Stimulated activated CD8-positive, alpha-beta memory T cell treated with anti-CD3 and anti-CD28 coated beads, Interleukin-2, amount 100 ng/mL, for 48 hours (primary cell): ENCODE data around the gene RASA3.
A peak's percentile ranks its signal among the peaks of the same experiment; 100 is the strongest.
"Not testable (repeated sequence)": the region's sequence is repeated elsewhere in the genome, so short reads cannot be mapped to it uniquely, and the experiment has no call there.

Experiments
- DNase-seq, 2 donors: peaks; one replicate each; pipeline ENCODE4 v3.0.0-alpha.2; 2020; ENCODE audit warnings: low read depth in 2 of 2

RASA3 gene

DNA sequence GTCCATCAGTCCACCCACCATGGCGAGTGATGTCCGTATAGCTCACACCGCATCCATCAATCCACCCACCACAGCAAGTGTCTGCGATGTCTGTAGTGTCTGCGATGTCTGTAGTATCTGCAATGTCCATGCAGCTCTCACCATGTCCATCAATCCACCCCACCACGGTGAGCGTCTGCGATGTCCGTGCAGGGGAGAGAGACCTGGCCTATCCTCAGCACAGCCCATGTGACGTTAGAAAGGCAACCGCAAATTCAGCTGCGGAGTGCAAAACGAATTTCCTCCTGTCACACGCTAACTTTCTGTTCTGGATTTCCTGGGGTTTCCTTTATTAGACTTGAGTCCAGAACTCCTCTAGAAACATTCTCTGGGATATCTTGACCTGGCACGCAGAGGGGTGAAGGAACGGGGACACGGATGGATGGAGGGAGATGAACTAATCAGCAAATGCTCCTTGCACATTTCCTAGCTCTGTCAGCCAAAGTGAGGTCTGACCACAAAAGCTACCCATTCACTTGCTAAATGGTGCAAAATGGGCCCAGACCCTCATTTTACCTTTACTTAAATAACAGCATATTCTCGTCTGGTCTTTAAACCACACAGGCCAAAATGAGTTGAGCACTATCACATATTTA, 18.3 kb downstream of the RASA3 start:
- DNase-seq: no peak

DNA sequence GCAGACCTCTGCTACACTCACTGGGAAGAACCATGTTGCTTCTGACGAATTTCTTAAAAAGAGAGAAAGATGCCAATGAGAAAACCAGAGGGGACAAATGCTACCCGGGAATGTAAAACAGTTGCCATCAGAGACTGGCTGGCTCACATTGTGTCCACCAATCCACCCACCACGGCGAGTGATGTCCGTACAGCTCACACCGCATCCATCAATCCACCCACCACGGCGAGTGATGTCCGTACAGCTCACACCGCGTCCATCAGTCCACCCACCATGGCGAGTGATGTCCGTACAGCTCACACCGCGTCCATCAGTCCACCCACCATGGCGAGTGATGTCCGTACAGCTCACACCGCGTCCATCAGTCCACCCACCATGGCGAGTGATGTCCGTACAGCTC, 19.0 kb downstream of the RASA3 start:
- not testable (repeated sequence) for DNase-seq

DNA sequence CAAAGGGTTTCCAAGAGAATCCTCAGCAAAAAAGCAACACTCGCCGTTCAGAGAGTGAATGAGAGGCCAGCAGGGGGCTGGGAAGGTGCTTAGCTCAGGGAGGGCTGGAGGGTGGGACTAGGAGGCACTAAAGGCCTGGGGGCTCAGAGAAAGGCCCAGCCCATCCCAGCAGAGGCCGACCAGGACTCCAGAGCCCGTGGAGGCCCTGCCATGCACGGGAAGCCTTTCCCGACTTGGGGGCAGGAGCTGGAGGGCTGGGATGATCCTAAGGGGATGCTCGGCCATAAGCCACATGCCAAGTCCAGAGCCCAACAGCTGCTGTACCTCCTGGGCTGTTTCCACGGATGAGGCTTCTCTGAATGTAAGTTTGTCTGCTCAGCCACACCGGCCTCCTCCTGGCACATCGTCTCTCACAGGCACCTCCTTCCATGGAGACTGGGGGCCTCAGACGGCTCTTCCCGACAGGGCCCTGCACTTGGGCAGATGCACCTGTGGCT, 19.5 kb downstream of the RASA3 start:
- DNase-seq: no peak

DNA sequence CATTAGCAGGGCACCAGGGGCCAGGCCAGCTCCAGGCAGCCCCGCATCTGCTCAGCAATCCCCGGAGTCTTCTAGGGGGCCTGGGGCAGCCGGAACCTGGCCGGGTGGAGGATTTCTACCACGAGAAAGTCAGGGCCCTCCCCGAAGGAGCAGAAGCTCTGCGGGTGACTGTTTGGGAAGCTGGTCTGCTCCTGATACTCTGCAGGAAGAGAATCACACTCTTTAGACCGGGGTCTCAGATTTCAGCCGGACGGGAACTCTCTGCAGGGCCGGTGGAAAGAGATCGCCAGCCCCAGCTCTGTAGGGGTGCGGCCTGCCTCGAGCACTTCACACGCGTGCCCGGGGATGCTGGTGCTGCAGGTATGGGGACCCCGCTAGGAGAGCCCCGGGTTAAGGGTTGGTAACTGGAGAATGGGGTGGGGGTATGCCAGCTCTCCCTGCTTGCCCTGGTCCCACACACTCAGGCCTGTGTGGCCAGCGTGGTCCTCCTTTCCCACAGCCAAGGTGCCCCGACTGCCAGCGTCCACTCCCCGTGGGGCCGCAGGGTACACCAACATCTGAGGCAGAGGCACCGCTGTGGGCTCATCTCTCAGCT, 20.1 kb downstream of the RASA3 start:
- no peak for DNase-seq

DNA sequence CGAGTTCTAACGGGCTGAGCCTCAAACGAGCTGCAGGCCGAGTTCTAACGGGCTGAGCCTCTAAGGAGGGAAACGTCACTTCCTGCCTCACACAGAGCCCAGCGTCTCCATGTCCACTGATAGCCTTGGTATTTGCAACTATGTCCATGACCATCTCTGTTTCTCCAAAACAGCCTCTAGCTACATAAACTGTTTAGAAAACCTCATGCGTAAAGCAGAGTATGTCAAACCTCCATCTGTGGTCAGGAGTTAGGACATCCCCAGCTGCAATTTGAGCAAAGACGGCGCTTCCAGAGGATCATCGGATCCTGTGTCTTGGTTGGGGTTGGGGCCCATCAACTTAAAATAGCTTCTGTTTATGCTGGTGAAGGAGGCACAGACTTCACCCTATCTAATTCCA, 20.8 kb downstream of the RASA3 start:
- DNase-seq: no peak

DNA sequence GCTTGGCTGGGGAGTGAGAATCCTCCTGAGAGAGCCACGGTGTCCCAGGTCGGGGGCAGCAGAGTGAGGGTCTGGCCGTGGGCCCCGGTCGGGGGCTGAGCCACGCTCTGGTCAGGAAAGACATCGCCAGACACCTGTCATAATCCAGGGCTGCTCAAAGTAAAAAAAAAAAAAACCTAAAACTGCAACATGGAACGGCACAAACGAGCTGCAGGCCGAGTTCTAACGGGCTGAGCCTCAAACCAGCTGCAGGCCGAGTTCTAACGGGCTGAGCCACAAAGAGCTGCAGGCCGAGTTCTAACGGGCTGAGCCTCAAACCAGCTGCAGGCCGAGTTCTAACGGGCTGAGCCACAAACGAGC, 21.6 kb downstream of the RASA3 start:
- DNase-seq: not testable (repeated sequence)

DNA sequence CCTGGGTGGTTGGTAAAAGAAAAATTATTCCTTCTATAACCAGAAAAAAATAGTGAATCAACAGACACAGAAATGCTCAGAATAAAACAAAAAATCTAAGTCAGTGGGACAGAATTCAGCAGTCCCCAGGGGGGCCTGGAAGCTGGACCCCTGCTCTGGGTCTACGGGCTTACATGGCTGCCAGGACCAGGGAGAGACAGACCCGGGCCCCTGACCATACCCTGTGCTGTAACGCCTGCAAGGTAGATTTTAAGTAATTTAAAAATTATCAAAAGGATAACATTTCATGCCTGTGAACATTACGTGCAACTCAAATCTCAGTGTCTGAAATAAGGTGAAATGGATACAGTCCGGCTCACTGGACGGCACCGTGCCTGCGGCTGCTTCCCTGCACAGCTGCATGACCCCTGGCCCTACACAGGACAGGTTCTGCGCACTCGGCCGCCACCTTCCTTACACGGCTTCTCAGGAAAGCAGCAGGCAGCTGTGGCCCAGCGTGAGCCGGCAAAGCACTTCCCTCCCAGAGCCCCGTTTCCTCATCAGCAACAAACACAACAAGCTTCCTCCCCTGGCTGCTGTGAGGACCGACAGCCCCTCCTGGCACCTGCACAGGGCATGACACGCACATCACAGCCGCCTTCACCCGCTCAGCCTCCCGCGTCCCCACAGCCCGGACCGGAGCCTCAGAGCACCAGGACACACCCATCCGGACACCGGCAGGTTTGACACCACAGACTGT, 22.2 kb downstream of the RASA3 start:
- peak; percentile 50 to 52 for DNase-seq

DNA sequence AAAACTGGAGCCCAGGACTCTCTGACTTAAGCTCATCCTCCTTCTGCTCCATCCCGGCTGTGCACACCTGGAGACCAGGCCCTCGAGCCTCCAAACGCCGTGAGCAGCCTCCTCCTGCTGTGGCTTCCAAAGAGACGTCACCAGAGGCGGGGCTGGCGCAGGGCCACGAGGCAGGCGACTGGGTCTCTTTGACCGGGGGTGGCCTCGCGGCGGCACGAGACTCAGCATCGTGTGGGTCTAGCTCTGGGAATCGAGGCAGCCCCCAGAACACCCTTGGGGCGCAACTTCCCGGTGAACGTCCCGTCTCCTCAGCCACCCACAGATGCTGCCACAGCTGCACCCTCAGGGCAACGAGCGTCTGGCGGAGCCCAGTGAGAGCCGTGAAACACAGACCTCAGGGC, 22.8 kb downstream of the RASA3 start:
- DNase-seq: no peak

DNA sequence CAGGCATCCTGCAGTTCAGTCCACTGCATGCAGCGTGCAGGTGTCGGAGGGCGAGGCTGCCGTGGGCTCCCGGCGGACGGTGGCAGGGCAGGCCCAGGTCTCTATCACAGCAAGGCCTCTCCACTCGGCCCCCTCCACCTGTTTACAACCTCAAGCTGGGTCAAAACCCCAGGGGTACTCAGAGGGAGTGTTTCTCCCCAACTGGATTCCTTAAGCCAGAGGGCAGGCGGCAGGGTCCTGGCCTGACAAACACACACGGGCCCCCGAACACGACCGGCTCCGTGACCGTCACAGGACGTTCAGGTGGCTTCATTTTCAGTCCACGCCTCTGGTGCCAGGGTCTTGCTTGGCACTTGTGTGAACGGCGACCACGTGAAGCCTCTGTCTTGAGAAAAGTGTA, 23.5 kb downstream of the RASA3 start:
- DNase-seq: no peak

DNA sequence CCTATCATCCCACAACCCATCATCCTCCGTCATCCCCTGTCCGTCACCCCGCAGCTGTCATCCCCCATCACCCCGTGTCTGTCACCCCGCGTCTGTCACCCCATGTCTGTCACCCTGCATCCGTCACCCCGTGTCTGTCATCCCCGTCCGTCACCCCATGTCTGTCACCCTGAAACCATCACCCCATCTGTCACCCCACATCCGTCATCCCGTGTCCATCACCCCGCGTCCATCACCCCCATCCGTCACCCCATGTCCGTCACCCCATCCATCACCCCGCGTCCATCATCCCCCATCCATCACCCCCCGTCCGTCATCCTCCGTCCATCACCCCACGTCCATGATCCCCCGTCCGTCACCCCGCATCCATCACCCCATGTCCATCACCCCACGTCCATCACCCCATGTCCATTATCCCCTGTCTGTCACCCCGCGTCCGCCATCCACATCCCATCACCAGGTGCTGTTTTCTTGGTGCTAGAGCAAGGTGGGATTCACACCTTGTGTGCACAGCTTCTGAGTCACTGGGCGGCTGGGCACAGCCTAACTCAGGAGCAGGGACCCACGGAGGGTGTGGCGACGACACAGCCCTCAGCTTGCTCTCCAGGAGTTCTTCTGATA, 24.2 kb downstream of the RASA3 start:
- no peak for DNase-seq

DNA sequence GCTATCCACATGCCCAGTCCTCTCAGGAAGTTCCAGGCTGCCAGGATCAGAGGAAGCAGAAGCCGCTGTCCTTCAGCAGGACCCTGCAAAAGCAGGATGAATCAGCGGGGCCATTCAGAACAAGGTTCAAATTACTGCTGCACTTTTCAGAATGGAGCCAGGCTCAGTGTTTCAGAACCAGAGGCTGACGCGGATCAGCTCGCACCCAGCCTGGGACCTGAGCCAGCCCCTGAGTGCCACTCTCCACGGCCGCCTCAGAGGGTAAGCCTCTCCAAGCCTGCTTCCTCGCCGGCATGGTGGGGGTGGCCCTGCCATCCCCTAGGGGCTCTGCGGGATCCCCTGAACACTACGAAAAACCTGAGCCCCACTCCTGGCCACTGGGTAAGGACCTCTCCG, 24.7 kb downstream of the RASA3 start:
- DNase-seq: no peak

DNA sequence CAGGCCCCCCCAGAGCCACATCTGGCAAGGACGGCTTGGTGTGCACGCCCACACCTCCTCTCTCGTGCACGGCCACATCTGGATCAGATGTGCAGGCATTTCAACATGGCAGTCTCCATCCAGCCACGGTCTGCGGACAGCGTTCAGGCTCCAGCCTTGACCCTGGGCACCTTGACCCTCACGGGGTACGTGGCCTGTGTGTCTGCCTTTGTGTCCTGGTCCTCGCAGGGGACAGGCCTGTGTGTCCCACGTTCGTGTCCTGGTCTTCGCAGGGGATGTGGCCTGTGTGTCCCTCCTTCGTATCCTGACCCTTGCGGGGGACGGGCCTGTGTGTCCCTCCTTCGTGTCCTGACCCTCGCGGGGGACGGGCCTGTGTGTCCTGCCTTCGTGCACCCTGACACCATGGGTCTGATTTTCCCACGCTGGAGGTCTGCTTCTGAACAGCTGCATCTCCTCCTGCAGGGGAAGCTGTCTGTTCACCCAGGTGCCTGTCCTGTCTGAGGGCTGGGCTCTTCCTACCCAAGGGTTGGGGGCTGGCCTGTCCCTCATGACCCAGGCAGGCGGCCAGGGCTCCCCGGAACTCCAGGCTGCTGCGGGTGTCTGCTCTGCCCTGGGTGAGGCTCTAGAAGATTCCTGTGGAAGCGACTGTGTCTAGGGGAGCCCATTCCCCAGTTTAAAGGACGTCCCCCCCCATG, 25.3 kb downstream of the RASA3 start:
- no peak for DNase-seq

DNA sequence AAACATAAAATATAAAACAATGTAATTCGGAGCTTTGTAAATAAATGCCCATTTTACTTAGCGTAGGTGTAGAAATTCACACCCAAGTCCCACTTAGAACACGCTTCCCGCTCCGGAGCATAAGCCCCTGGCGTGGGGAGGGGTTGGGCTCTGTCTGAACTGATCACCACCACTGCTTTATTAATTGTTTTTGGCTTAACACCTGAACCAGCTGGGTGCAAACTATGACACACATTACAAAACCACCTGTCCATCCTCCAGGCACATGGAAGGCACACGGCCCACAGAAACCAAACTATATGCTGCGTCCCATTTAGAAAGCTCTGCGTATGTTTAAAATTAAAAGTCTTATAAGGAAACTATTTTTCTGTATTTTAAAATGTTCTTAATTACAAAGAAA, 25.9 kb downstream of the RASA3 start:
- no peak for DNase-seq

DNA sequence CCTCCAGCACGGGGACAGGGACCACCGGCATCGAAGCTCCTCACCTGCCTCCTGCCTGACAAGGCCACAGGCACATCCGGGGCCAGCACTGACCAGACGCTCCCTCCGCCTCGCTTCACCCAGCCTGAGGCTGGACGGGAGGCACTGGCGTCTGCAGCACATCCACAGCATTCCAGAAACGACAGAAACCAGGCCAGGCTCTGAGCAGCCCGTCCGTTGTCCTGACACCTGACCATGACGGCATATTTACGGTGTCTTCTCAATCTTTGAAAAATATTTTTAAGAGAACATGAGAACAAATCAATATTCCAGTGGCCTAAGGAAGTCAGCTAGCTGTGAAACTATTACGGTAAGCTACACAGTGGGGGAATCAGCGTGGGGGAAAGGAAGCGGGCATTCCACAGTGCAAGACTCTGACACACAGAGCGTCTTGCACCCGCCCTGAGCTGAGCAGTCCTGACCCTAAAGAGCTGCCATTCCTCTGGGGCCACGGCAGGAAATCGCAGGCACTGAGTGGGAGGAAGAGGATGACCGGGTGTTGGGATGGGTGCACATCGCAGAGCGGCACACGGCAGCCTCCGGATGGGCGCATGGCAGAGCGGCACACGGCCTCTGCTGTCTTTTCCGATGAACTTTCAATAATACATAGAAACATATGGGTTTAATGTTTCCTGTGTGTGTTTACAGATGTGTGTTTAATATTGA, 26.8 kb downstream of the RASA3 start:
- DNase-seq: no peak

DNA sequence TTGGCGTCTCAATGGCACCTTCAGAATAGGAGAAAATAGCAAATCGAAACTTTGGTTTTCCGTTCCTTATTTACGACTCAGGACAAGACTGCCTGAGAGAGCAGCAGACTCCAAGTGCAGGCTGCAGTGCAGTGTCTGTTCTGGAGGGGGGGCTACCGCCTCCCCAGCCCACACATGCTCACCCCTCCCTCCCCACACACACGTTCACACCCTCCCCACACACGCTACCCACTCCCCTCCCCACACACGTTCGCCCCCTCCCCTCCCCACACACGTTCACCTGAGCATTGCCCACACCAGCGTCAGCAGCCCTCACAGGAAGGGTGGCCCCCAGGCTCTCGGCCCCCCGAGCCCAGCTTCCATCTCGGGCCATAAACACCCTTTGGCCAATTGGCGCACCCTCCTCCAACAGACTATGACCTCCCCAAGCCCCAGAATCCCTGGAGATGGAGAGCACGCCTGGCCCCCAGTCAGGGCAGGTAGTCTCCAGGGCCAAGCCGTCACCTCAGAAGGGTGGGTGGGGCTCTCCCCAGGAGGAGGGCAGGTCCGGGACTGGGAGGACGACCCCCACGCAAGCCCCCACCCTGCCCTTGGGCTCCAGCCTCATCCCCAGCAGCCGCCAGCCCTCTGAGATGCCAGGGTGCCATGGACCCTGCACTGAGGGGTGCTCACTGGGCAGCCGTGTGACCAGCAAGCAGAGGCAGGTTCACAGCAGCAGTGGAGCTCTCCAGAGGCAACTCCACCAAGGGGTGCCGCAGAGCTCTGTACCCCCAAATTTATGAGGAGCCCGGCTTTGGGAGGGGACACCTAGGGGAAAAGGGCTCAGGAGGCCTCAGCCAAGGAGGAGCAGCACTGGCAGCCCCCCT, 27.5 kb downstream of the RASA3 start:
- DNase-seq: no peak

DNA sequence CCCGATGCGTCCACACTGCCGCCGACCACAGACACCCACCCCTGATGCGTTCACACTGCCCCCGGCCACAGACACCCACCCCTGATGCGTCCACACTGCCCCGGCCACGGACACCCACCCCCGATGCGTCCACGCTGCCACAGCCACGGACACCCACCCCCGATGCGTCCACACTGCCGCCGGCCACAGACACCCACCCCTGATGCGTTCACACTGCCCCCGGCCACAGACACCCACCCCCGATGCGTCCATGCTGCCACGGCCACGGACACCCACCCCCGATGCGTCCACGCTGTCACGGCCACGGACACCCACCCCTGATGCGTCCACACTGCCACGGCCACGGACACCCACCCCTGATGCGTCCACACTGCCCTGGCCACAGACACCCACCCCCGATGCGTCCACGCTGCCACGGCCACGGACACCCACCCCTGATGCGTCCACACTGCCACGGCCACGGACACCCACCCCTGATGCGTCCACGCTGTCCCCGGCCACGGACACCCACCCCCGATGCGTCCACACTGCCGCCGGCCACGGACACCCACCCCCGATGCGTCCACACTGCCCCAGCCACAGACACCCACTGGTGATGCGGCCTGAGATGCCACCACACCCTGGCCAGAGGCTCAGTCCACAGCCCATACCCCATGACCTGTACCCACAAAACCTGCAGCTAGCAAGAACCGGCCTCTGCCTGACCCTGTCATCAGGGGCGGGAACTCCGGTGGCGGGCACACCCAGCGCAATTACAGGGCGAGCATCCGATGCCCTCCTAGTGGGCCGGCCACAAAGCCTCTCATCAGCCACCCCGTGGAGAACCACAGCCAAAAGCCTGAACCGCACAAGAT, 28.4 kb downstream of the RASA3 start:
- no peak for DNase-seq

DNA sequence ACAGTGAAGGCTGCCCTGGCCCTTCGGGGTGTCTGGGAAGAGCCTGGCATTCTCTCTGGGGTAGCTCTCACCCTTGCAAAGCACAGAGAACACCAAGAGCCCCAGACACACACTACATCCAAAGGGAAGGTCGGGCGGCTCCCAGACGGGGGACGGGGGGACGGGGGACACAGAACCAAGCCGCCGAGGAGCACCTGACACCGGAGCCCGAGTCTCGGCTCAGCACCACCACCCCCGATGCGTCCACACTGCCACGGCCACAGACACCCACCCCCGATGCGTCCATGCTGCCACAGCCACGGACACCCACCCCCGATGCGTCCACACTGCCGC, 29.2 kb downstream of the RASA3 start:
- DNase-seq: not testable (repeated sequence)

DNA sequence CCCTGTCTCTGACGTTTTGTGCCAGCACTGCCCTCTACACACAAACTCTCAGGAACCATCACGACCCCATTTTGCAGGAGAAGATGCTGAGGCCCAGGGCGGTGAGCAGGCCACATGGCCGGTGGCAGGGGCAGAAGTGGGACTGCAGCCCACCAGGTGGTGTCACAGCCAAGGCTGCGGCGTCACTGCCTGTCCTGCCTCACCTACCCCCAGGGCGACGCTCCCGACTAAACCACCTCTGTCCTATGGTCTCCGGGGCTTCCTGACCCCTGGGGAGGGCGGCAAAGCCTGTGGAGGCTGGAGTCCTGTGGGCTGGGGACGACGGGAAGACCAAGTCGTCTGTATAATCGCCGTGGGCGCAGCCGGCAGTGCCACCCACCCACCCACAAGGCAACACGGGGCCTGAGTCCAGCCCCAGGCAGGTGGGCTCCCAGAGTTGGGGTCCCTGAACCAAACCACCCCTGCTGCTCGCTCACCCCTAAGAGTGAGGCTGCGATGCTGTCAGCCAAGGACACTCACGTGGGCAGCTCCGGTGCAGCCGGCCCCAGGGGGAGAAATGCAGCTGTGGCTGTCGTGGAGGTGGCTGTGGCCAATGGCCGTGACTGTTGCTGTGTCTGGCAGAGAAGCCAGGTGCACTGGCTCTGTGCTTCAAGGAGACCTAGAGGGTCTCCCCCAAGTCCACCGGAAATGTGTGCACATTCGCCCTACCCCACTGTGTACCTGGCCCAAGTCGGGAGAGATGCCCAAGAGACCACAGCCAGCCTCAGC, 29.7 kb downstream of the RASA3 start:
- no peak for DNase-seq

DNA sequence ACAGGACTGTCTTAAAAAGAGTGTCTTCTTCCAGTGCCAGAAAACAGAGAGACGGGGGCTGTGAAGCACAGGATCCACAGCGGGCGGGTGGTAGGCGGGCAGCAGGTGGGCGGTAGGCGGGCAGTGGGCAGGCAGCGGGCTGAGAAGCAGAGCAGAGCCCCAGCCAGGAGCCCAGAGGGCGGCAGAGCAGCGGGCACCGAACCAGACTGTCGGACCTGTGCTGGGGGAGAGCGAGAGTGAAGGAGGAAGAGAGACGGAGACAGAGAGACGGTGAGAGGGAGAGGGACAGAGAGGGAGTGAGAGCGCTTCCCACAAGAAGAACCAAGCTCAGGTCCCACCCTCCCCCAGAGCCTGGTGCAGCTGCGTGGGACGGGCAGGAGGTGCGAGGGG, 30.3 kb downstream of the RASA3 start:
- DNase-seq: no peak
